HepG2 (cell line): Measurements from ENCODE around the gene FAM53C. TPM values are rescaled to one million over a fixed set of nuclear protein-coding genes. Genes with fewer than 3 reads are reported as not detected.

ENCODE experiments used
- ARNT2 ChIP-seq: sonication (generic); formaldehyde crosslinking; IDR thresholded peaks from 2 replicates; pipeline ENCODE4 v1.8.0; 2022; ENCODE audit warnings: mild to moderate bottlenecking, low read depth, missing genetic modification reagents, moderate library complexity
- ATF7 ChIP-seq, 2 experiments: fragments of 450-650 bp in 1 of 2; sonication (generic) in 1 of 2; formaldehyde crosslinking in 1 of 2; IDR thresholded peaks; 2 replicates each; pipeline versions ENCODE4 v1.4.0 to v1.6.1; 2016 to 2020; ENCODE audit warnings: antibody characterized with exemption in 1 of 2, mild to moderate bottlenecking in 1 of 2, missing genetic modification reagents in 1 of 2
- CCDC6 ChIP-seq: sonication (generic); formaldehyde crosslinking; IDR thresholded peaks from 2 replicates; pipeline ENCODE4 v1.8.1; 2022; ENCODE audit warnings: mild to moderate bottlenecking, missing genetic modification reagents, moderate library complexity
- CHCHD3 ChIP-seq: sonication (generic); formaldehyde crosslinking; IDR thresholded peaks from 2 replicates; pipeline ENCODE4 v1.8.0; 2022; ENCODE audit warnings: mild to moderate bottlenecking, missing genetic modification reagents, moderate library complexity
- EED ChIP-seq: sonication (generic); formaldehyde crosslinking; IDR thresholded peaks from 2 replicates; pipeline ENCODE4 v1.5.0; 2020; ENCODE audit warnings: mild to moderate bottlenecking, missing genetic modification reagents
- JUN ChIP-seq: sonication (generic); formaldehyde crosslinking; IDR thresholded peaks from 2 replicates; pipeline ENCODE4 v1.4.0; 2020; ENCODE audit warnings: mild to moderate bottlenecking, missing genetic modification reagents
- KLF6 ChIP-seq: IDR thresholded peaks from 2 replicates; pipeline ENCODE4 v1.8.0; 2016; ENCODE audit warnings: missing biosample characterization, missing genetic modification reagents
- NKX3-1 ChIP-seq: sonication (generic); formaldehyde crosslinking; IDR thresholded peaks from 2 replicates; pipeline ENCODE4 v1.5.0; 2020; ENCODE audit warnings: missing genetic modification reagents
- PRMT3 ChIP-seq: sonication (generic); formaldehyde crosslinking; IDR thresholded peaks from 2 replicates; pipeline ENCODE4 v1.8.1; 2022; ENCODE audit warnings: low read depth, mild to moderate bottlenecking, moderate library complexity, missing genetic modification reagents, borderline replicate concordance
- SP4 ChIP-seq: sonication (generic); formaldehyde crosslinking; IDR thresholded peaks from 2 replicates; pipeline ENCODE4 v1.8.1; 2023; ENCODE audit warnings: mild to moderate bottlenecking, missing genetic modification reagents
- ZNF12 ChIP-seq: sonication (generic); formaldehyde crosslinking; IDR thresholded peaks from 2 replicates; pipeline ENCODE4 v1.5.0; 2020; ENCODE audit warnings: missing genetic modification reagents
- ZNF136 ChIP-seq: sonication (generic); formaldehyde crosslinking; IDR thresholded peaks from 2 replicates; pipeline ENCODE4 v1.8.1; 2022; ENCODE audit warnings: low read depth, mild to moderate bottlenecking, moderate library complexity, missing genetic modification reagents
- ZNF3 ChIP-seq: IDR thresholded peaks from 2 replicates; pipeline ENCODE4 v1.7.0; 2017; ENCODE audit warnings: inconsistent platforms
- ZNF552 ChIP-seq: sonication (generic); formaldehyde crosslinking; IDR thresholded peaks from 2 replicates; pipeline ENCODE4 v1.9.0; 2022; ENCODE audit warnings: missing genetic modification reagents, mild to moderate bottlenecking, borderline replicate concordance
- ZNF766 ChIP-seq: sonication (generic); formaldehyde crosslinking; IDR thresholded peaks from 2 replicates; pipeline ENCODE4 v1.5.0; 2020; ENCODE audit warnings: missing genetic modification reagents, borderline replicate concordance
- polyA plus RNA-seq, 8 experiments: library from polyadenylated mRNA; depleted of rRNA in 3 of 8; stranded (reverse) in 7 of 8; unstranded in 1 of 8; fragments of >200 nt; fragmentation: Illumina TruSeq in 4 of 8; extraction: Trizol in 4 of 8; gene quantifications; 2 replicates each; pipeline versions ENCODE4 v1.2.1 to v1.2.3, GENCODE V29; 2011 to 2016; ENCODE audit warnings: low read depth in 4 of 8, missing spikeins in 1 of 8, mixed read lengths in 1 of 8; ENCODE audit not compliant: insufficient read depth in 1 of 8
- total RNA-seq, 5 experiments: library from RNA; depleted of rRNA; stranded (reverse); fragments of >200 nt; fragmentation: Illumina TruSeq; extraction: Trizol; gene quantifications; 2 replicates each; pipeline ENCODE4 v1.2.3, GENCODE V29; 2016; ENCODE audit warnings: low read depth in 1 of 5
- TF ChIP-seq, protein P1 (sequence below): sonication (generic); formaldehyde crosslinking; IDR thresholded peaks from 2 replicates; pipeline ENCODE4 v1.4.0; 2020; ENCODE audit warnings: mild to moderate bottlenecking, low read depth, missing genetic modification reagents
- TF ChIP-seq, protein P2 (sequence below): sonication (generic); formaldehyde crosslinking; IDR thresholded peaks from 2 replicates; pipeline ENCODE4 v1.4.0; 2020; ENCODE audit warnings: mild to moderate bottlenecking, missing genetic modification reagents, borderline replicate concordance
- TF ChIP-seq, protein P3 (sequence below): sonication (generic); formaldehyde crosslinking; IDR thresholded peaks from 2 replicates; pipeline ENCODE4 v1.5.1; 2020; ENCODE audit warnings: missing genetic modification reagents, mild to moderate bottlenecking, borderline replicate concordance
- TF ChIP-seq, protein P4 (sequence below): sonication (generic); formaldehyde crosslinking; IDR thresholded peaks from 2 replicates; pipeline ENCODE4 v1.4.0; 2020; ENCODE audit warnings: missing genetic modification reagents

FAM53C gene
- total and polyA plus RNA-seq, 2 of the 13 experiments (the other 11 are each of a cell fraction or from before 2014, with no cell fraction given) = 26.9 to 30.1 TPM

DNA sequence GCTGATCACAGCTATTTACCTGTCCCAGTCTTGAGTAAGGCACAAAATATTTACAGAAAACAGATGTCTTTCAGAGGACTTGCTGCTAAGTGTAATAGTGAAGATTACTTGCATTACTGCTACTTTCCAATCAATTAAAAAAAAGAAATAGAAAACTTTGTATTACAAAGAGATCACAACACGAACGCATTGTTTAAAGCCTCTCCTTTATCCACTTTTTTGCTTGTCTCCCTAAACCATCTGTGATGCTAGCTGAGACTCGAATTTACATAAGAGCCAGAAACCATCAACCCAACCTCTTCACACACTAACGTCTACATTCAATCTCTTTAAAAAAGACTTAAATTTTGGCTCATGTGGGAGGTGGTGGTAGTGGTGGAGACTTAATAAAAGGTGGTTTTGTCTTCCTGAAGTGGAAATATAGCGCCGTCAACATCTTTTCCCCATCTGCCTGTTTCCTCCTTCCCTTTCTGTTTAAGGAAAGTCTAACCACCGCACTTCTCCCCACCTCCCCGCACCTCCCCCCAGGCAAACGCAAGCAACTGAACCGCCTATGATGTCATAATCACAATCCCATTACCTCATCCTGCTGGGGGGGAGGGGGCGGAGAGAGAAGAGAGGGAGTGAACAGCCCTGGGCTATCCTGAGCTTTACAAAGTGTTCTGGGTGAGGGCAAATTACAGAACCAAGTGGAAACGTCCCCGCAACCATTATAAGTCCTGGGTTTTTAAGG, 948 bp upstream of the FAM53C start (continued):
- TF ChIP-seq ZNF136 (CRISPR knock-in tag) (no peak), EED (no peak), ZNF3 (CRISPR knock-in tag) (0 out of 2 replicates have a peak, but pooled peaks have one; percentile 55), KLF6 (CRISPR knock-in tag) (no peak), ZNF766 (CRISPR knock-in tag) (0 out of 2 replicates have a peak, but pooled peaks have one; percentile 1), ARNT2 (no peak), ATF7 (IDR thresholded peaks at IDR 0.05) (peak; percentile 97), ATF7 (CRISPR knock-in tag; IDR thresholded peaks at IDR 0.05) (peak; percentile 99), JUN (CRISPR knock-in tag) (peak; percentile 90), CHCHD3 (CRISPR knock-in tag) (no peak), ZNF12 (no peak), PRMT3 (no peak), ZNF552 (no peak), CCDC6 (CRISPR knock-in tag) (no peak), SP4 (CRISPR knock-in tag) (peak; percentile 3; the same call in 1 of the 2 replicates), NKX3-1 (no peak)
- TF ChIP-seq, protein P1, sequence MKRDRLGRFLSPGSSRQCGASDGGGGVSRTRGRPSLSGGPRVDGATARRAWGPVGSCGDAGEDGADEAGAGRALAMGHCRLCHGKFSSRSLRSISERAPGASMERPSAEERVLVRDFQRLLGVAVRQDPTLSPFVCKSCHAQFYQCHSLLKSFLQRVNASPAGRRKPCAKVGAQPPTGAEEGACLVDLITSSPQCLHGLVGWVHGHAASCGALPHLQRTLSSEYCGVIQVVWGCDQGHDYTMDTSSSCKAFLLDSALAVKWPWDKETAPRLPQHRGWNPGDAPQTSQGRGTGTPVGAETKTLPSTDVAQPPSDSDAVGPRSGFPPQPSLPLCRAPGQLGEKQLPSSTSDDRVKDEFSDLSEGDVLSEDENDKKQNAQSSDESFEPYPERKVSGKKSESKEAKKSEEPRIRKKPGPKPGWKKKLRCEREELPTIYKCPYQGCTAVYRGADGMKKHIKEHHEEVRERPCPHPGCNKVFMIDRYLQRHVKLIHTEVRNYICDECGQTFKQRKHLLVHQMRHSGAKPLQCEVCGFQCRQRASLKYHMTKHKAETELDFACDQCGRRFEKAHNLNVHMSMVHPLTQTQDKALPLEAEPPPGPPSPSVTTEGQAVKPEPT = no peak; the same call in 1 of the 2 replicates
- TF ChIP-seq, protein P2, sequence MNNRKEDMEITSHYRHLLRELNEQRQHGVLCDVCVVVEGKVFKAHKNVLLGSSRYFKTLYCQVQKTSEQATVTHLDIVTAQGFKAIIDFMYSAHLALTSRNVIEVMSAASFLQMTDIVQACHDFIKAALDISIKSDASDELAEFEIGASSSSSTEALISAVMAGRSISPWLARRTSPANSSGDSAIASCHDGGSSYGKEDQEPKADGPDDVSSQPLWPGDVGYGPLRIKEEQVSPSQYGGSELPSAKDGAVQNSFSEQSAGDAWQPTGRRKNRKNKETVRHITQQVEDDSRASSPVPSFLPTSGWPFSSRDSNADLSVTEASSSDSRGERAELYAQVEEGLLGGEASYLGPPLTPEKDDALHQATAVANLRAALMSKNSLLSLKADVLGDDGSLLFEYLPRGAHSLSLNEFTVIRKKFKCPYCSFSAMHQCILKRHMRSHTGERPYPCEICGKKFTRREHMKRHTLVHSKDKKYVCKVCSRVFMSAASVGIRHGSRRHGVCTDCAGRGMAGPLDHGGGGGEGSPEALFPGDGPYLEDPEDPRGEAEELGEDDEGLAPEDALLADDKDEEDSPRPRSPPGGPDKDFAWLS = no peak
- TF ChIP-seq, protein P3, sequence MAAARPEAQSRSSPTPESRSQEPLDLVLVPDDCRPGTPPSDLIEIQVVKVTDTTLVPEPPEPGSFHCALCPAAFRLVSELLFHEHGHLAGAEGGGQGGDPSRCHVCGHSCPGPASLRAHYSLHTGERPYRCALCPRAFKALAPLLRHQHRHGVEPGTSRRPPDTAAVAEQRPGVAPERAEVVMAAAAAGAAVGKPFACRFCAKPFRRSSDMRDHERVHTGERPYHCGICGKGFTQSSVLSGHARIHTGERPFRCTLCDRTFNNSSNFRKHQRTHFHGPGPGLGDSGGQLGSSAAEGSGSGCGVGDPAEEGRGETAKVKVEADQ (CRISPR knock-in tag) = no peak
- TF ChIP-seq, protein P4, sequence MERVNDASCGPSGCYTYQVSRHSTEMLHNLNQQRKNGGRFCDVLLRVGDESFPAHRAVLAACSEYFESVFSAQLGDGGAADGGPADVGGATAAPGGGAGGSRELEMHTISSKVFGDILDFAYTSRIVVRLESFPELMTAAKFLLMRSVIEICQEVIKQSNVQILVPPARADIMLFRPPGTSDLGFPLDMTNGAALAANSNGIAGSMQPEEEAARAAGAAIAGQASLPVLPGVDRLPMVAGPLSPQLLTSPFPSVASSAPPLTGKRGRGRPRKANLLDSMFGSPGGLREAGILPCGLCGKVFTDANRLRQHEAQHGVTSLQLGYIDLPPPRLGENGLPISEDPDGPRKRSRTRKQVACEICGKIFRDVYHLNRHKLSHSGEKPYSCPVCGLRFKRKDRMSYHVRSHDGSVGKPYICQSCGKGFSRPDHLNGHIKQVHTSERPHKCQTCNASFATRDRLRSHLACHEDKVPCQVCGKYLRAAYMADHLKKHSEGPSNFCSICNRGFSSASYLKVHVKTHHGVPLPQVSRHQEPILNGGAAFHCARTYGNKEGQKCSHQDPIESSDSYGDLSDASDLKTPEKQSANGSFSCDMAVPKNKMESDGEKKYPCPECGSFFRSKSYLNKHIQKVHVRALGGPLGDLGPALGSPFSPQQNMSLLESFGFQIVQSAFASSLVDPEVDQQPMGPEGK (CRISPR knock-in tag) = peak; percentile 79
